Measurements from ENCODE around the gene PTGFRN. TPM values are rescaled to one million over a fixed set of nuclear protein-coding genes. Genes with fewer than 3 reads are reported as not detected.

Gene PTGFRN
- total and polyA plus RNA-seq, 9 of the 15 experiments (the other 6 are each of a cell fraction or from before 2014, with no cell fraction given): 17.3 to 33.1 (median 25.7) TPM

DNA sequence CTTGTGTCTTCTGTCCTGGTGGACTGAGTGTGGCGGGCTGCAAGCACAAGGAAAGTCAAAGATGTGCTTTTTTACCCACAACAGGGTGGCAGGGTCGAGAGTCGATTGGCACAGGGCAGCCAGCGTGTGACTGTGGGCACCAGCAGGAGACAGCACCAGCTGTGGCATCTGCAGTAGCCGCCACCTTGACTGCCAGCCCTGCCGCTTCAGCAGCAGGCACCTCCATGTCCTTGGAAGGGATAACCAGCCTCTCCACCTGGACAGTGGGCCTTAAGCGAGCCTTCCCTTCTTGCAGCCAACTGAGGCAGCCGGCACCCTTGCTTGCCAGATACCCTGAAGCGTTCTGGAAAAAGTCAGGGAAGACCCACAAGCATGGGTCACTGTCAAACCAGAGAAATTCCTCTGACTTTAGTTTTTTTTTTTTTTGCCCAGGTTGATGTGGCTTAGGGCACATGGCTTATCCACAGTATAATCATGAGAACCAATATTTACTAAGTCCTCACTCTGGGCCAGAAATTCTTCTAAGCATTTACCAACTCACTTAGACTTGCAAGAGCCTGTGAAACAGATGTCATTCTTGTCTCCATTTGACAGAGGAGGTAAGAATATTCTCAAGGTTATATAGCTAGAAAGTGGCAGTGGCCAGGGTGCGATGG, 30.1 kb upstream of the PTGFRN start (continued):
- TF ChIP-seq, protein P1, sequence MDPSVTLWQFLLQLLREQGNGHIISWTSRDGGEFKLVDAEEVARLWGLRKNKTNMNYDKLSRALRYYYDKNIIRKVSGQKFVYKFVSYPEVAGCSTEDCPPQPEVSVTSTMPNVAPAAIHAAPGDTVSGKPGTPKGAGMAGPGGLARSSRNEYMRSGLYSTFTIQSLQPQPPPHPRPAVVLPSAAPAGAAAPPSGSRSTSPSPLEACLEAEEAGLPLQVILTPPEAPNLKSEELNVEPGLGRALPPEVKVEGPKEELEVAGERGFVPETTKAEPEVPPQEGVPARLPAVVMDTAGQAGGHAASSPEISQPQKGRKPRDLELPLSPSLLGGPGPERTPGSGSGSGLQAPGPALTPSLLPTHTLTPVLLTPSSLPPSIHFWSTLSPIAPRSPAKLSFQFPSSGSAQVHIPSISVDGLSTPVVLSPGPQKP (CRISPR knock-in tag; IDR thresholded peaks at IDR 0.05): no peak

DNA sequence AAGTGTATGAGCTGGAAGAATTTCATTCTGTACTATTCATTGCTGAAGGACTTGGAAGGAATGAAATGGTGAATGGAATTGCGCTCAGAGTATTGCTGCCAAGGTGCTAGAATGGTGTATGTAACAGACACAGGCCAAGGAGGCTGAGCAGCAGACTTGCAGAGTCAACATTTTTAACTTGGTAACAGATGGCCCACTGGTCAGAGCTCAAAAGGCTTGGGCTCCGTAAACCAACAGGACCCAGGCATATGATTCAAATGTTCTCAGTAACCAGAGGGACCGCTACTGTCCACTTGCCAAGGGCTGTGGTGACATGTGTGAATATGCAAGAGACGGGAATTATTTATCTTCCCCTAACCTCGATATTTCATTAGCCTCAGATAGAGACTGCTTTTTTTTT, 28.8 kb upstream of the PTGFRN start:
- Histone ChIP-seq H2AFZ (ENCODE audit: low read depth, low read length) (no peak overlapping the region), H3K9ac (ENCODE audit: insufficient read depth in 1 of 2, low read depth in 2 of 2, low read length in 2 of 2) (no peak overlapping the region), H3K9me1 (ENCODE audit: control insufficient read depth, insufficient read depth, low read length) (no peaks in the 10 kb centered on the region), H3K27me3 (ENCODE audit: control insufficient read depth in 2 of 2, insufficient read depth in 2 of 2, low read length in 2 of 2) (no peaks in the 10 kb centered on the region), H3K9me3 (replicated peaks; ENCODE audit: control insufficient read depth, insufficient read depth, low read depth, low read length) (no peaks in the 10 kb centered on the region), H3K36me3 (ENCODE audit: control insufficient read depth, insufficient read depth, low read length) (no peaks in the 10 kb centered on the region), H3K4me2 (ENCODE audit: insufficient read depth, low read length) (no peak overlapping the region), H4K20me1 (replicated peaks; ENCODE audit: control insufficient read depth, insufficient read depth, low read length) (no peaks in the 10 kb centered on the region), H3K79me2 (ENCODE audit: control insufficient read depth, insufficient read depth, low read length) (no peaks in the 10 kb centered on the region), H3K4me1 (replicated peaks in 1 of 2; ENCODE audit: control insufficient read depth in 2 of 2, insufficient read depth in 2 of 2, low read length in 2 of 2) (peaks cover 23 to 38% of the 10 kb centered on the region in 2 experiments), H3K4me3 (no peak overlapping the region), H3K27ac (ENCODE audit: extremely low read depth, low read depth, low read length) (no peak overlapping the region)
- WGBS (ENCODE audit: insufficient coverage, low coverage, missing lambda C conversion rate): 91% methylated on average over 3 of the region's 5 CpGs
- ChIA-PET CTCF (ENCODE audit: low intra/inter-chr PET ratio) (interaction anchor here (1.0 kb wide), 1 partner anchor 90 kb away, joined by 3 read pairs; no protein-coding TSS in a partner anchor), POLR2A (interaction anchor here (0.6 to 1.4 kb wide), 4 partner anchors 14 to 179 kb away, joined by 3 read pairs; partner anchors contain the start of gene TTF2)
- FAIRE-seq (no peak), DNase-seq (ENCODE audit: extremely low read depth in 1 of 4, low spot score in 3 of 4) (no peak), ATAC-seq (no peak)
- intact Hi-C loops (cut with micrococcal nuclease): loop anchor here (5.0 kb wide), 2 partner anchors 119 to 176 kb away; no protein-coding TSS in a partner anchor
- in situ Hi-C loops (cut with MboI): no loop called here
- BruUV-seq (replicated peaks): no TSS peak
- no peak for TF ChIP-seq CCNT2 (IDR thresholded peaks at IDR 0.05; ENCODE audit: borderline replicate concordance, extremely low read depth, insufficient read length, low read depth, low read length)
- TF ChIP-seq C11orf30 (IDR thresholded peaks at IDR 0.05; ENCODE audit: low read depth): peak; percentile 36; the same call in 1 of the 2 replicates
- TF ChIP-seq ZNF316 (IDR thresholded peaks at IDR 0.05): peak; percentile 50
